GM19328 (cell line): ENCODE data around the gene ASPHD1.
"Not testable (repeated sequence)": the region's sequence is repeated elsewhere in the genome, so short reads cannot be mapped to it uniquely, and the experiment has no call there.

Source experiments
- ATAC-seq: cut with Tn5 transposase; IDR thresholded peaks from one replicate; pipeline ENCODE4 v1.9.1; 2021; ENCODE audit warnings: mild to moderate bottlenecking, moderate library complexity; ENCODE audit not compliant: unreplicated experiment

Gene ASPHD1, protein sequence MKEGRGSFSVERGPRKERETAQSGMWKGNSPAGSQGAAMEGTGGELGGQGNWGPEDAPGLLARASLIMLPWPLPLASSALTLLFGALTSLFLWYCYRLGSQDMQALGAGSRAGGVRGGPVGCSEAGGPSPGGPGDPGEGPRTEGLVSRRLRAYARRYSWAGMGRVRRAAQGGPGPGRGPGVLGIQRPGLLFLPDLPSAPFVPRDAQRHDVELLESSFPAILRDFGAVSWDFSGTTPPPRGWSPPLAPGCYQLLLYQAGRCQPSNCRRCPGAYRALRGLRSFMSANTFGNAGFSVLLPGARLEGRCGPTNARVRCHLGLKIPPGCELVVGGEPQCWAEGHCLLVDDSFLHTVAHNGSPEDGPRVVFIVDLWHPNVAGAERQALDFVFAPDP

GRCh38 chr16:29900102-29900887 lies at the start of gene ASPHD1:
Gene ASPHD1 (plus strand): TSS chr16:29900488. CDS start chr16:29900972, 484 bp downstream.
- ATAC-seq: no peak

- ATAC-seq: no peak
These were observed 49.3 kb upstream of the ASPHD1 start for GRCh38 chr16:29850998-29851397.

- no peak for ATAC-seq
These were observed 47.6 kb upstream of the ASPHD1 start for GRCh38 chr16:29852654-29853053.

- ATAC-seq: no peak
These were observed 45.7 kb upstream of the ASPHD1 start for GRCh38 chr16:29854520-29855100.

- ATAC-seq: no peak
These were observed 43.0 kb upstream of the ASPHD1 start for GRCh38 chr16:29857133-29857760.

DNA sequence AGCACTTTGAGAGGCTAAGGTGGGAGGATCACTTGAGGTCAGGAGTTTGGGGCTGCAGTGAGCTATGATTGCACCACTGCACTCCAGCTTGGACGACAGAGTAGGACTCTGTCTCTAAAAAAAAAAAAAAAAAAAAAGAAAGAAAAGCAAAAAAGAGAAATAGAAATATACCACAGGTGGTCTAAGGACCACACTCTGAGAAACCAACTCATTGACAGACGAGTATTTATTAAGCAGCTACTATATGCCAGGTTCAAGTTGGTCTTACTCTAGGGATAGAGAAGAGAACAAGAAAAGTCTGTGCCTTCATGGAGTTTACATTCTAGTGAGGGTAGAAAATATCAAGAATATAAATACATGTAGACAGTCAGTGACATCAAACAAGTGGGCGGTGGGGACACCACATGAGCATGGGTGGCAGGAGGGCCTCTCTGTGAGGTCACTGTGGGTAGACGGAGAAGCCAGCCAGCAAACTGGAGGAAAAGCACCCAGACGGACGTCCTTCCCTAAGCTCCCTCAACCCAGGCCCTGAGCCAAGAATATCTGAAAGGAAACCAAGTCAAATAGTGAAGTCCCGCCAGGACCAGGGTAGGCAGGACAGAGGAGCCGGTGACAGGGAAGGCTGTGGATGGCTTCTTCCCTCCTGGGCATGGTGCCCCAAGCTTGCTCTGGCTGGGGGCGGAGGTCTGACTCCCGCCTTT lies 42.0 kb upstream of the ASPHD1 start:
- ATAC-seq: no peak

DNA sequence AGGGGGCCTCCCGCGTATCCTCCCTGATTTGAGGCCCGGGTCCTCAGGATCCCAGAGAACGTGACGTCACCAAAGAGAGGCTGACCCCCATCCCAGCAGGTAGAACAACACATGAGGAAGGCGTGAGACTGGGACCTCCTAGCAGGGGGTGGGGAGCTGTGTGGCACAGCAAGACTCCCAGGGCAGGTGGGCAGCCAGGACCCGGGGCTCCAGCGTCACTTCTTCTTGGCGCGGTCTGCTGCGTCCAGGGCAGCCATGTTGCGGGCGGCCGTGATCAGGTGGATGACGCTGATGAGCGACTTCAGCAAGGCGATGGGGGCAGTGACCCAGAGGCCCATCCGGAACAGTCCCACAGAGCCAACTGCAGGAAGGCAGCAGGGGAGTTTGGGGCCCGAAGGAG lies 41.3 kb upstream of the ASPHD1 start:
- ATAC-seq: no peak

DNA sequence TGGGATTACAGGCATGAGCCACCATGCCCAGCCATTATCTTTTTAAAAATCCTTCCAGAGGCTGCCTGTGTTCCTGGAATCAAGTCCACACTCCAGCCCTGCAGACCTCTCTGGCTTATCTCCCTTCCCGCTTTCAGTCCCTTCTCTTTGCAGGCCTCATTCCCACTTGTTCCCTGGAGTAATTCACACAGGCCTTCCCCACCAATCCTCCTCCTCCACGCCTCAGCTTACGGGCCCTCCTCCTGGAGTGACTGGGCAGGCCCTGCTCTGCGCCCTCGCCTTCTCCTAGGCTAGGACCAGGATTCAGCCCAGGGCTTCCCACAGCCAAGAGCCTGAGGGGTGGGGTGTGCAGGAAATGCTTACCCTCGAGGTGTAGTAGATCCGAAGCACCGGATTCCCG lies 40.1 kb upstream of the ASPHD1 start:
- no peak for ATAC-seq

- ATAC-seq: no peak
These were observed 37.9 kb upstream of the ASPHD1 start for GRCh38 chr16:29862383-29862883.

GRCh38 chr16:29862884-29863668 lies 37.2 kb upstream of the ASPHD1 start, which contains the start of gene CDIPT:
Gene CDIPT (minus strand): TSS chr16:29863226. CDS start chr16:29862857, 369 bp downstream.
- ATAC-seq: peak; percentile 85

DNA sequence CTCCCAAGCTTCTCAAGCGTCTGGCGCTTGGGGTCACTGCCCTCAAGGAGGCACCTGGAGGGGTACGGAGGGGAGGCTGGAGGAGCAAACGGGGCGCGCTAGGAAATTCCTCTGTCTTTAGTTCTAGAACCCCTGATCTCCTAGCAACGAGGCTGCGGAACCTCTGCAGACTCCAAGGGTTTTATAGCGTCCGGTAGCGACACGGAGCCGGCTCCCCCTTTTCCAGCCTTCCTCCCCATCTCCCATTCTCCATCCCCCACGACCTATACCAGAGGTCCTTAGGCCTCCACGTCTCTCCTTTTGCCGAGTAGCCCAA lies 36.7 kb upstream of the ASPHD1 start:
- ATAC-seq: no peak

DNA sequence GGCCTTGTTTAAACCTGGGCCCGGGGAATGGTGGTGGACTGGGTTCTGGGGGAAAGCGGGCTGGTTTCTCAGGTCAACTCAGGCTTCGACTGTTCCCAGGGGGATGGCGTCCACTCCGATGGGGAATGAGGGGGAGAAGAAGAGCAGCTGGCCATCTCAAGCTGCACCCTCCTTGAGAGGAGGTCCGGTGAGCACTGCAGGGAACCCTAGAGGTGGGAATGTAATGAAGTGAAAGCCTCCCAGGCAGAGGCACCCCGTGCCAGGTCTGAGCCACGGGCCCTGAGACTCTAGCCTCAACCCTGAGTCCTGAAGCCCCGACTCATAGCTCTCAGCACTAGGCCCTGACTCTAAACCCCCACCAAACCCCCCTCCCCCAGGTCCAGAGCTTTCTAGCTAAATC lies 36.1 kb upstream of the ASPHD1 start:
- ATAC-seq: no peak

GRCh38 chr16:29868396-29869009 lies 31.8 kb upstream of the ASPHD1 start:
- ATAC-seq: no peak

DNA sequence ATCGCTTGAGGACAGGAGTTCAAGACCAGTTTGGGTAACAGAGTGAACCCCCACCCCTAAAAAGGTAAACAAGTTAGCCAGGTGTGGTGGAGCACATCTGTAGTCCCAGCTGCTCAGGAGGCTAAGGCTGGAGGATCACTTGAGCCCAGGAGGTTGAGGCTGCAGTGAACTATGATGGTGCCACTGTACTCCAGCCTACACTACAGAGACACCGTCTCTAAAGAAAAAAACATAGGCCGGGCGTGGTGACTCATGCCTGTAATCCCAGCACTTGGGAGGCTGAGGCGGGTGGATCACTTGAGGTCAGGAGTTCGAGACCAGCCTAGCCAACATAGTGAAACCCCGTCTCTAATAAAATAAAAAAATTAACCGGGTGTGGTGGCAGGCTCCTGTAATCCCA lies 31.2 kb upstream of the ASPHD1 start:
- not testable (repeated sequence) for ATAC-seq

- no peak for ATAC-seq
These were observed 28.3 kb upstream of the ASPHD1 start for GRCh38 chr16:29871822-29872546.

DNA sequence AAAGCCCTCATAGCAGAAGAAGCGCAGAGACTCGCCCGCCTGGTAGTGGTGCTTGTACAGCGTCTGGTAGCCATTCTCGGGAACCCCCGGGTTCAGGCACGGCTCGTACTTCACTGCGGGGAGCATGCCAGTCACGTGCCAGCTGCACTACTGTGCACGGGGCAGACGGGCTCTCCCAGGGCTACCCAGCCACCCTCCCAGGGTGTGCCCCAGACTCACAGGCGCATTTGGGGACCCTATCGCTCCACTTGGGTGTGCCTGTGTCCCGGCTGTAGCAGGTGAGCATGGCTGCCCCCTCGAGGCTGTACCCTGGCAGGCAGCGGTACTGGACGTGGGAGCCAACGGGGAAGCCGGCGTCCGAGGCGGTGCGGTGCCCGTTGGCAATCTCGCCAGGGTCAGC lies 27.0 kb upstream of the ASPHD1 start:
- no peak for ATAC-seq

DNA sequence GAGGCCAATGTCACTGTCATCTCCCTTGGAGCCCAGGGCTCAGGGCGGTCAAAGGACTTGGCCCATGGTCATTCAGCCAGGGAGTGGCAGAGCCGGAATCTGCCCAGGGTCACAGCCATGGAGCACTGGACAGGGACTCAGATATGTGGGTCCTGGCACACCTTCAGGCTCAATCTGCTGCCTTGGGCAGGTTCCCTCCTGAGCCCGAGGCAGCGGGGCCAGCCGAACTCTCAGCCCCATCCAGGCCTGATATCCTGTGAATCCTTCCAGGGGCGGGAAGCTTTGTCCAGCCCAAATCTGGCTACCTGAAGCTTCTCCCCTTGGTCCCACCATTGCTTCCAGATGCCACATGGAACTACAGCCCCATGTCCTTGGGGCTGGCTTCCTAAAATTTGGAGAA lies 25.1 kb upstream of the ASPHD1 start:
- no peak for ATAC-seq

GRCh38 chr16:29876217-29876593 lies 24.1 kb upstream of the ASPHD1 start:
- no peak for ATAC-seq
